Activated CD4-positive, alpha-beta memory T cell treated with anti-CD3 and anti-CD28 coated beads, Interleukin-2, amount 10 ng/mL, durations not matched to agents 7 days and 5 days (primary cell): Measurements from ENCODE around the gene TOP3B. TPM values are rescaled to one million over a fixed set of nuclear protein-coding genes. Genes with fewer than 3 reads are reported as not detected.

Source experiments
- CTCF ChIA-PET: fragments of 350-600 bp; sonication (Branson Sonifier 250); formaldehyde crosslinking; loops from one replicate; lab custom pipeline; 2021; ENCODE audit warnings: antibody characterized with exemption, inconsistent platforms; lab: Charles Lee
- POLR2A ChIA-PET: fragments of 350-600 bp; sonication (Branson Sonifier 250); formaldehyde crosslinking; loops from one replicate; lab custom pipeline; 2021; ENCODE audit warnings: antibody characterized with exemption; lab: Charles Lee
- DNase-seq: peaks from one replicate; pipeline ENCODE4 v3.0.0-alpha.2; 2020
- H3K27ac Mint-ChIP-seq: one replicate; pipeline ENCODE4 v1.8.0; 2021; ENCODE audit warnings: mild to moderate bottlenecking, mixed read lengths
- H3K27me3 Mint-ChIP-seq: one replicate; pipeline ENCODE4 v1.8.0; 2021; ENCODE audit warnings: mixed read lengths
- H3K36me3 Mint-ChIP-seq: one replicate; pipeline ENCODE4 v1.8.0; 2021; ENCODE audit warnings: low read depth, mixed read lengths
- H3K4me1 Mint-ChIP-seq: one replicate; pipeline ENCODE4 v1.8.0; 2021; ENCODE audit warnings: mixed read lengths
- H3K4me3 Mint-ChIP-seq: one replicate; pipeline ENCODE4 v1.8.0; 2021; ENCODE audit warnings: mild to moderate bottlenecking, mixed read lengths
- H3K9me3 Mint-ChIP-seq: one replicate; pipeline ENCODE4 v1.8.0; 2021; ENCODE audit warnings: mixed read lengths
- total RNA-seq, 2 experiments: library from RNA; stranded (reverse); gene quantifications; one replicate each; pipeline ENCODE4 v1.2.3, GENCODE V29; 2021

TOP3B gene
- total RNA-seq, 2 experiments from 2014 or later = 42.6 to 42.7 TPM

DNA sequence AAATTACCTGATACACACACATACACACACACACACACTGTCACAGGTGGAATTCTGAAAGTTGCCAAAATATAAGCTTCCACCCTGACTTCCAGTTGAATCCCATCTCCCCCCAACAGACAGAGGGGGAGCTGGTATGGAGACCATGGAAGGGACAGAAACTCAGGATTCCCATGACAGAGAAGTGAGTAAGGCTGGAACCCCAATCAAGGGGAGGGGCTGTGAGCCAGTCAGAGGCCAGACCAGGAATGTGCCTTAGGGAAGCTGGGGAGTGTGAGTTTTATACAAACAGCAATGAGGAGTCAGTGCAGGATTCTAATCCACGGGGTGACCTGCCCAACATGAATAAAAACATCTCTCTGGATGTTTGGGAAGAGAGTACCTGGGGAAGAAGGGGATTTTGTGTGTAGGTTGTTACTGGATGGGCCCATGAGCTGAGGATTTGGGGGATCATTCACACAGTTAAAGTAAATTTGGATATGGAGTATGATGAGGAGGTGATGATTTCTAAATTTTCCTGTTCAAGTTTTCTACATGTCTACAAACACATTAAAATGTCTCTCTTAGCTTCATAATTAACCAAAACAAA, 38.7 kb upstream of the TOP3B start:
- Mint-ChIP-seq H3K36me3 (no peaks in the 10 kb centered on the region), H3K27me3 (peaks cover 9% of the 10 kb centered on the region), H3K4me1 (peaks cover 1% of the 10 kb centered on the region), H3K4me3 (no peak overlapping the region), H3K9me3 (no peaks in the 10 kb centered on the region), H3K27ac (no peak overlapping the region)
- ChIA-PET CTCF (no interaction called here), POLR2A (no interaction called here)
- no peak for DNase-seq

DNA sequence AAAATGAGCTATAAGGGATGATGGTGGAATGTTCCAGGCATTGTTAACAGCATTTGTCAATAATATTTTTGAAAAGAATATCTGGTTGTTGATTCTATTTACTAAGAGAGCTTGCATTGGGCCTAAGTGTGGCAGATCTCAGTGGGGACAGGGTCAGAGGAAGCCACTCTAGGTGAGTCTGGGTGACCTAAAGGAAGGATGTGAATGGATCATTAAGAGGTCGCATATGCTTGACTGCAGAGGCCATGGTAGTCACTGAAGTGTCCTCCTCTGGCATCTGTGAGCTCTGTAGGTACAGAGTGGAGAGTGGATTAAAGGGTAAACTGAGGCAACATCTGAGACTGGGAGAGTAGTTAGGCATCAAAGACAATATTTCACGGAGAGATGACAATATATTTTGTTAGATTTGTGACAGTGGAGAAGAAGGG, 37.9 kb upstream of the TOP3B start:
- H3K4me1 Mint-ChIP-seq = peaks cover 1% of the 10 kb centered on the region
- H3K27ac Mint-ChIP-seq = no peak overlapping the region
- H3K4me3 Mint-ChIP-seq = no peak overlapping the region
- DNase-seq = no peak
- no peaks in the 10 kb centered on the region for H3K36me3 Mint-ChIP-seq
- H3K27me3 Mint-ChIP-seq = peaks cover 13% of the 10 kb centered on the region
- POLR2A ChIA-PET = no interaction called here
- no peaks in the 10 kb centered on the region for H3K9me3 Mint-ChIP-seq
- CTCF ChIA-PET = no interaction called here

DNA sequence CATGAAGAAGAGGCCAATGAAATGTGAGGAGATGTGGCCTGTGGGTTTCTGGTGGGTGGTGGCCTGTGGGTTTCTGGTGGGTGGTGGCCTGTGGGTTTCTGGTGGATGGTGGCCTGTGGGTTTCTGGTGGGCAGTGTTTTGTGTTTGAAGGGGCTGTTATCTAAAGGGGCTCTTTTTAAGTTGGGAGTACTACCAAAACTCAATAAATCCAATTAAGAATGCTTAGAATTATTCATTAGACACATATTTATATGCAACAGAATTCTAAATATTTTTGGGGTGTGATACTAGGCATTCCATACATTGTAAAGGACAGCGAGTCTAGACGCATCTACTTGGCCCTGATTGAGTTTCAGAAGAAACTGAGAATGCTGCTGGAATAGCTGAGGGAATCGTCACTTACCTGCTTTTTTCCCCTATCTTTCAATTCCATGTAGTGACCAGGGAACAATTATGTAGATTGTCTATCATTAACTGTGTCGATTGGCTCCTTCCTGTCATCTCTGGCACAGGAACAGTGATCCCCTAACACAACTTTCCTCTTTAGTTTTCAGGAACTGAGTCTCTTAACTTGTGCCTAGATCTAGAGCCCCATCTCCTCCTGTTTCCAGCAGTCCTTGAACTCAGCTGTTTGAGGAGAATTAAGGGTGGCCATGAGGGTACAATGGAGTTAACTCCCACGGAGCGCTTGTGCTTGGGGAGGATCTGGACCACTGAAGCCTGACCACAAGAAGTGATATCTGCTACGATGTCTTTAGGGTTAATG, 37.3 kb upstream of the TOP3B start:
- H3K36me3 Mint-ChIP-seq = no peaks in the 10 kb centered on the region
- ChIA-PET POLR2A (no interaction called here), CTCF (no interaction called here)
- H3K27me3 Mint-ChIP-seq = peaks cover 14% of the 10 kb centered on the region
- no peaks in the 10 kb centered on the region for H3K9me3 Mint-ChIP-seq
- H3K4me1 Mint-ChIP-seq = peaks cover 1% of the 10 kb centered on the region
- H3K27ac Mint-ChIP-seq = no peak overlapping the region
- DNase-seq = no peak
- H3K4me3 Mint-ChIP-seq = no peak overlapping the region

DNA sequence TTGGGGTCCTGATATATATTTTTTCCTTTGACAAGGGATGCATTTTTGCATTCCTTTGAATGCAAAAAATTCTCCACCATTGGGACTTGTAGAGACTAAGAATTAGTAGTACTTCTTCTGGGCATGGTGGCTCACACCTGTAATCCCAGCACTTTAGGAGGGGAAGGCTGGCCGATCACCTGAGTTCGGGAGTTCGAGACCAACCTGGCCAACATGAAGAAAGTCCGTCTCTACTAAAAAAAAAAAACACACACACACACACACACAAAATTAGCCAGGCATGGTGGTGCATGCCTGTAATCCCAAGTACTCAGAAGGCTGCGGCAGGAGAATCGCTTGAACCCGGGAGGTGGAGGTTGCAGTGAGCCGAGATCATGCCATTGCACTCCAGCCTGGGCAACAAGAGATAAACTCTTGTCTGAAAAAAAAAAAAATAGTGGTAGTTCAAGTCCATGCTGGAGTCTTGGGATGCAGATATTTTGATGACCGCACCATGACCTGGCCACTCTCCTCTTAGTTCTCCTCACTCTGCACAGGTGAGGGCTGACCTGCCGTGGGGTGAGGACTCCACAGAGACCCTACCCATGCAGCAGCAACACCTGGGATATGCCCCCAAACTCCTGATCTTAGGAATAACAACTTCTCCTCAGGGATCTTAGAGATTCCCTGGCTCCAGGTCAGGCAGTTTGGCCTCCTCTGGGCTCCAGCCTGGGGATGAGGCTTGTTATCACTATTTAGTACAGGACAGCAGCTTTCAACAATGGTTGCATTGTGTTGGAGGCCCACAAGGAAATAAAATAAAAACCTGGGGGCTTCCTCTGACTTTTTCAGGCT, 36.5 kb upstream of the TOP3B start:
- DNase-seq = no peak
- Mint-ChIP-seq H3K4me3 (no peak overlapping the region), H3K27ac (no peak overlapping the region), H3K4me1 (peaks cover 1% of the 10 kb centered on the region), H3K9me3 (no peaks in the 10 kb centered on the region), H3K27me3 (peaks cover 17% of the 10 kb centered on the region), H3K36me3 (no peaks in the 10 kb centered on the region)
- CTCF ChIA-PET = no interaction called here
- POLR2A ChIA-PET = no interaction called here

DNA sequence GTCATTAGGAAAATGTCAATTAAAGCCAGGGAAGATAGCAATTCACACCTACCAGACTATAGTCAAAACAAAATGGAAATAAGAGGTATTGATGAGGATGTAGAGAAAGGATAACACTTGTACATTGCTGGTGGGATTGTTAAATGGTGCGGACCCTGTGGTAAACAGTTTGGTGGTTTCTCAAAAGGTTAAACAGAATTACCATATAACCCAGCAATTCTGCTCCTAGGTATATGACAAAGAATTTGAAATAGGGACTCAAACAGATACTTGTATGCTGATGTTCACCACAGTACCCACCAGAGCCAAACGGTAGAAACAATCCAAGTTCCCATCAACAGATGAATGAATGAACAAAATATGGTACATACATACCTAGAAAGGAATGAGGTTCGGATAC, 33.0 kb upstream of the TOP3B start:
- Mint-ChIP-seq H3K27ac (no peak overlapping the region), H3K4me3 (no peak overlapping the region), H3K36me3 (no peaks in the 10 kb centered on the region), H3K9me3 (no peaks in the 10 kb centered on the region), H3K27me3 (peaks cover 21% of the 10 kb centered on the region), H3K4me1 (peaks cover 1% of the 10 kb centered on the region)
- no peak for DNase-seq
- ChIA-PET CTCF (no interaction called here), POLR2A (no interaction called here)

DNA sequence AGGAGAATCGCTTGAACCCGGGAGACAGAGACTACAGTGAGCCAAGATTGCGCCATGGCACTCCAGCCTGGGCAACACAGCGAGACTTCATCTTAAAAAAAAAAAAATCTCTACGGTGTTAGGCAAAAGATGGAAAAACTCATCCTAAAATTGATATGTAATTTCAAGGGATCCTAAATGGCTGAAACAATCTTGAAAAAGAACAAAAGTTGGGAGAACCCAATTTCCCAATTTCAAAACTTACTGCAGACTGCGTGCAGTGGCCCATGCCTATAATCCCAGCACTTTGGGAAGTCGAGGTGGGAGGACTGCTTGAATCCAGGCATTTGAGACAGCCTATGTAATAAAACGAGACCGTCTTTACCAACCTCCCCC, 31.7 kb upstream of the TOP3B start:
- no peaks in the 10 kb centered on the region for H3K9me3 Mint-ChIP-seq
- ChIA-PET POLR2A (interaction anchor here (0.9 kb wide), 1 partner anchor 10 kb away, joined by 3 read pairs; no protein-coding TSS in a partner anchor), CTCF (no interaction called here)
- H3K27me3 Mint-ChIP-seq = peaks cover 24% of the 10 kb centered on the region
- H3K36me3 Mint-ChIP-seq = no peaks in the 10 kb centered on the region
- DNase-seq = no peak
- peaks cover 4% of the 10 kb centered on the region for H3K4me1 Mint-ChIP-seq
- H3K4me3 Mint-ChIP-seq = no peak overlapping the region
- H3K27ac Mint-ChIP-seq = no peak overlapping the region

DNA sequence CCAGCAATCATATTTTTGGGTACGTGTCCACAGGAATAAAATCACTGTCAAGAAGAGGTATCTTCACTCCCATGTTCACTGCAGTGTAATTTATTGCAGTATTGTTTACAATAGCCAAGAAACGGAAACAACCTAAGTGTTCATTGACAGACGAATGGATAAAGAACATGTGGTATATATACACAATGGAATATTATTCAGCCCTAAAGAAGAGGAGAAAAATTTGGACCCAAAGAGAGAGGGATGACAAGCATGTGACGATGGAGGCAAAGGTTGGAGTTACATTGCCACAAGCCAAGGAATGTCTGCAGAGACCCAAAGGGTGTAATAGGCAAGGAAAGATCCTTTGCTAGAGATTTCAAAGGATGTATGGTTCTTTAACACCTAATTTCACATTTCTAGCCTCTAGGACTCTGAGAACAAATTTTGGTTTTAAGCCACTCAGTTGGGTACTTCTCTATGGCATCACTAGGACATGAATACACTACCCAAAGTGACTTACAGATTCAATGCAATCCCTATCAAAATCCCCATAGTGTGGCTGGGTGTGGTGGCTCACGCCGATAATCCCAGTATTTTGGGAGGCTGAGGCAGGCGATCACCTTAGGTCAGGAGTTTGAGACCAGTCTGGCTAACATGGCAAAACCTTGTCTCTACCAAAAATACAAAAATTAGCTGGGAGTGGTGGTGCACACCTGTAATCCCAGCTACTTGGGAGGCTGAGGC, 31.1 kb upstream of the TOP3B start:
- H3K36me3 Mint-ChIP-seq = no peaks in the 10 kb centered on the region
- ChIA-PET CTCF (no interaction called here), POLR2A (interaction anchor here (0.9 kb wide), 1 partner anchor 9 kb away, joined by 3 read pairs; no protein-coding TSS in a partner anchor)

DNA sequence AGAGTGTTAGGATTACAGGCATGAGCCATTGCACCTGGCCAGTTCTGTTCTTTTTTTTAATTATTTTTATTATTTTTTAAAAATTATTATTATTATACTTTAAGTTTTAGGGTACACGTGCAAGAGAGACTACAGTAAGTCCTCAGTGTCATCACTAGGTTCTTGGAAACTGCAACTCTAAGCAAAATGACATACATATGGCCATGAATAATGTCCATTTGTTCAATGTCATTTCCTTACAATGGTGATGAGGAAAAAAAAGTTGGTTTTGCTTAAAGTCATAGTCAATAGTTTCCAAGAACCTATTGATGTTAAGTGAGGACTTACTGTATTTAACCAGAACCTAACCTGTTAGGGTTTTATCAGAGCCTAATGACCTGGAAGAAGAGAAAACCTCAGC, 29.4 kb upstream of the TOP3B start:
- Mint-ChIP-seq H3K27ac (no peak overlapping the region), H3K4me1 (peaks cover 5% of the 10 kb centered on the region), H3K36me3 (no peaks in the 10 kb centered on the region), H3K27me3 (peaks cover 25% of the 10 kb centered on the region), H3K4me3 (no peak overlapping the region), H3K9me3 (no peaks in the 10 kb centered on the region)
- ChIA-PET CTCF (no interaction called here), POLR2A (no interaction called here)
- DNase-seq = no peak

More for the DNA sequence above, 31.1 kb upstream of the TOP3B start:
- no peaks in the 10 kb centered on the region for H3K9me3 Mint-ChIP-seq
- H3K27me3 Mint-ChIP-seq = peaks cover 29% of the 10 kb centered on the region
- no peak overlapping the region for H3K4me3 Mint-ChIP-seq
- H3K27ac Mint-ChIP-seq = no peak overlapping the region
- no peak for DNase-seq
- H3K4me1 Mint-ChIP-seq = peaks cover 5% of the 10 kb centered on the region

DNA sequence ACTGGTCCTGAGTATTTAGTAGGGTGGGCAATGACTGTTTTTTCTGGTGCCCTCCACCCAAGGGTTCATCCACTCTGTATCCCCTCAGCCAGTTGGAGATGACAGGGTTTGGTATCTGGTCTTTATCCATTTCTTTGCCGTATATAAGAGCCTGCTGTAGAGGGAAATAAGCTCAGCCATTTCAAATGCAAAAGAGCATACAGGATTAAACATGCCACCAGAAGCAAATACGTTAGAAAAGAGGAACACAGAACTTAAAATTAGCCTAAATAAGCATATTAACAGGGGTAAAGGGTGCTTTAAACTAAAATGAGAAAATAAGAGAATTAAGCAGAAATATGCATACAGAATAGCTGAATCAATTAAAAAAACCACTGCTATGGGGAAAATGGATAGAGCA, 27.8 kb upstream of the TOP3B start:
- Mint-ChIP-seq H3K4me1 (peaks cover 5% of the 10 kb centered on the region), H3K36me3 (no peaks in the 10 kb centered on the region), H3K4me3 (no peak overlapping the region), H3K27ac (no peak overlapping the region), H3K9me3 (no peaks in the 10 kb centered on the region), H3K27me3 (peaks cover 21% of the 10 kb centered on the region)
- CTCF ChIA-PET = no interaction called here
- DNase-seq = no peak
- POLR2A ChIA-PET = no interaction called here

DNA sequence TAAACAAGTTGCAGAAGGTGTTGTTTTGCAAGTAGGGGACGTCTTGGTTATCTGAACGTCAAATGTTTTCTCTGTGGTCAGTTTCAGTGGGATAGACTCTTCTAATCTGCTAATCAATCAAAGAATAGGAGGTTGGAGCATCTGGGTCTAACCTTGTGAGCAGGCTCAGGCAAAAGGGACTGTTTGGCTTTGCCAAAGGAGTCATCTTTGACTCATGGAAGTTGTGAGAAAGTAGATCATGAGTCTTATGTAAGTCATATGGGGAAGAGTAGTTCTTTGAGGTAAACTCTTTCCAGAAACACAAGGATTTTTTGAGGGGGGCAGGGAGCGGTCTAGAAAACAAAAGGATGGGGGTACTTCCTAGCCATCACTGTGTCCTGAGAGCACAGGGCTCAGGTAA, 27.1 kb upstream of the TOP3B start:
- DNase-seq = no peak
- Mint-ChIP-seq H3K27me3 (peaks cover 20% of the 10 kb centered on the region), H3K4me1 (peaks cover 5% of the 10 kb centered on the region), H3K36me3 (no peaks in the 10 kb centered on the region), H3K27ac (no peak overlapping the region), H3K9me3 (no peaks in the 10 kb centered on the region), H3K4me3 (no peak overlapping the region)
- POLR2A ChIA-PET = no interaction called here
- CTCF ChIA-PET = no interaction called here

DNA sequence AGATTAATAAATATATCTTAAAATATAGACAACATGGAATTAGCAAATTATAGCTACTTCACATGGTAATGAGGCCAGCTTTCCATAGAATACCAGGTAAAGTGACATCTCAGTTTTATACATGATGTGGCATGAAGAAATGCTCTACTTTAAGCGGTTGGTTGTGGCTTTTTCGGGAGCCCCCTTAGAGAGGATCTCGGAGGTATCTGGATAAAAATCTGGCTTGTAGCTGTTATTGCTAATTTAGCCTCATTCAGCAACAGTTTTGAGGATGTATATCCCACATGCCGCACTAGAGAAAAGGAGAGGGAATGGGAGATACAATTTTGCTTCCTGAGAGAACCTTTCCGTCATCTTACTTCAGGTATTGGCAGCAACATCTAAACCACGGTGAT, 24.0 kb upstream of the TOP3B start:
- Mint-ChIP-seq H3K4me3 (no peak overlapping the region), H3K9me3 (no peaks in the 10 kb centered on the region), H3K27me3 (peaks cover 18% of the 10 kb centered on the region), H3K36me3 (no peaks in the 10 kb centered on the region), H3K27ac (no peak overlapping the region), H3K4me1 (peaks cover 5% of the 10 kb centered on the region)
- ChIA-PET CTCF (no interaction called here), POLR2A (no interaction called here)
- no peak for DNase-seq

DNA sequence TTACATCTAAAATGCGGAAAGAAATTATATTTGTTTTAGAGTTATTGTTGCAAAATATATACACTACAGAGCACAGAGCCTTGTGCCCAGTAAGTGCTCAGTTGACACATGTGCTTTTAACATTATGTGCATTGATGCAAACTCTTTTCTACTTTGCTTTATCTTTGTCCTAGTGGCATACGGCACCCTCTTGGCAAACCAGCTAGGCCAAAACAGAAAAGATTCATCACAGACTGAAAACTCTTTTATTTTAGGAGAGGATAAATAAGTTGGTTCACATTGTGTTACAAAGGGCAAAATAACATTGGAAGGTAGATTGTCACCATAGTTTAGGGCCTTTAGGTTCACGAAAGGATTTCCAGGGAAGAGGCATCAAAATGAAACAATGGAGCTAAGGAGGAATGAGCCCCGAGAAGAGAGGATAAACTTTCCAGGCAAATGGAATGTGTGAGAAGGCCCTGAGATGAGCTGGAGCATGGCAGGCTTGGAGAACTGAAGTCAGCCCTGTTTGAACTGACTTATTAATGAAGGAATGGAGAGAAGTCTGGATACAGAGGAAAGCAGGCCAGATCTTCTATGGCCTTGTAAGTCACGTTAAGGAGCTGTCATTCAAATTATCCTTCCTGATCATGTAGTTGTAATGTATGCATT, 23.5 kb upstream of the TOP3B start:
- no peaks in the 10 kb centered on the region for H3K36me3 Mint-ChIP-seq
- H3K27ac Mint-ChIP-seq = no peak overlapping the region
- DNase-seq = no peak
- peaks cover 21% of the 10 kb centered on the region for H3K27me3 Mint-ChIP-seq
- no peak overlapping the region for H3K4me3 Mint-ChIP-seq
- H3K9me3 Mint-ChIP-seq = no peaks in the 10 kb centered on the region
- ChIA-PET POLR2A (no interaction called here), CTCF (no interaction called here)
- H3K4me1 Mint-ChIP-seq = peaks cover 5% of the 10 kb centered on the region
